K562 (cell line): ENCODE results near the gene MALRD1. TPM values are rescaled to one million over a fixed set of nuclear protein-coding genes. Genes with fewer than 3 reads are reported as not detected.

Experiments used
- ATAC-seq: fragments of 200-7000 bp; cut with Tn5 transposase; 3 replicates; pipeline ENCODE4 v1.9.1; 2020; ENCODE audit warnings: moderate library complexity
- BruUV-seq: library from RNA; stranded (reverse); fragments of 400-500 nt; replicated peaks from 2 replicates; lab custom pipeline; 2021; lab: Mats Ljungman, UMichigan
- CTCF ChIA-PET: fragments of 300-600 bp; formaldehyde crosslinking; extraction: SDS; loops from one replicate; lab custom pipeline; 2021; ENCODE audit warnings: low intra/inter-chr PET ratio; lab: Yijun Ruan, JAX
- POLR2A ChIA-PET: fragments of 300-600, 350-650 bp; sonication (Branson Sonifier 250); formaldehyde crosslinking; extraction: SDS; loops from one replicate; lab custom pipeline; 2021; ENCODE audit warnings: antibody characterized with exemption, inconsistent platforms; lab: Yijun Ruan, JAX
- DNase-seq, 4 experiments: peaks; one replicate each; pipeline versions ENCODE4 v3.0.0 to v3.0.0-alpha.2; 2011 to 2018; ENCODE audit warnings: low spot score in 3 of 4, mixed read lengths in 3 of 4; ENCODE audit errors: extremely low read depth in 1 of 4
- FAIRE-seq: peaks from 2 replicates; lab custom pipeline; 2011; peaks lifted over from hg19 to GRCh38; lab: Jason Lieb, UNC
- H2AFZ ChIP-seq: 2 replicates; pipeline ENCODE4 v1.6.0; 2011; ENCODE audit warnings: low read depth, low read length, control low read depth, inconsistent platforms
- H3K27ac ChIP-seq: fragments of 200-600 bp; 3 replicates; pipeline ENCODE4 v1.8.0; 2011; ENCODE audit warnings: low read depth, mild to moderate bottlenecking, control low read depth, inconsistent platforms, low read length, moderate library complexity, mixed read lengths; ENCODE audit errors: extremely low read depth
- H3K27me3 ChIP-seq, 2 experiments: fragments of 300-600 bp in 1 of 2; 2 replicates in 1 of 2; 3 replicates in 1 of 2; pipeline versions ENCODE4 v1.6.0 to v1.8.0; 2011; ENCODE audit warnings: inconsistent platforms in 2 of 2, low read length in 2 of 2, mild to moderate bottlenecking in 1 of 2, mixed read lengths in 1 of 2, moderate library complexity in 1 of 2; ENCODE audit not compliant: control insufficient read depth in 2 of 2, insufficient read depth in 2 of 2
- H3K36me3 ChIP-seq: fragments of 300-600 bp; 3 replicates; pipeline ENCODE4 v1.8.0; 2011; ENCODE audit warnings: mild to moderate bottlenecking, low read length, inconsistent platforms; ENCODE audit not compliant: control insufficient read depth, insufficient read depth
- H3K4me1 ChIP-seq, 2 experiments: fragments of 200-600 bp in 1 of 2; replicated peaks in 1 of 2; 2 replicates in 1 of 2; 3 replicates in 1 of 2; pipeline versions ENCODE4 v1.5.1 to v1.8.0; 2011; ENCODE audit warnings: inconsistent platforms in 2 of 2, low read length in 2 of 2, mild to moderate bottlenecking in 1 of 2, mixed read lengths in 1 of 2, moderate library complexity in 1 of 2; ENCODE audit not compliant: control insufficient read depth in 2 of 2, insufficient read depth in 2 of 2
- H3K4me2 ChIP-seq: 2 replicates; pipeline ENCODE4 v1.6.1; 2011; ENCODE audit warnings: low read length, control low read depth, inconsistent platforms, mixed read lengths; ENCODE audit not compliant: insufficient read depth
- H3K4me3 ChIP-seq: fragments of 200-600 bp; sonication (generic), shearing (Covaris generic); 2 replicates; pipeline ENCODE4 v1.5.1; 2016; ENCODE audit warnings: control low read depth, inconsistent platforms
- H3K79me2 ChIP-seq: fragments of 200-600 bp; 3 replicates; pipeline ENCODE4 v1.8.0; 2011; ENCODE audit warnings: low read length, inconsistent platforms; ENCODE audit not compliant: control insufficient read depth, insufficient read depth
- H3K9ac ChIP-seq, 2 experiments: 2 replicates each; pipeline versions ENCODE4 v1.6.0 to v1.6.1; 2011; ENCODE audit warnings: low read depth in 2 of 2, low read length in 2 of 2, control low read depth in 1 of 2, inconsistent platforms in 1 of 2, mild to moderate bottlenecking in 1 of 2, mixed read lengths in 1 of 2; ENCODE audit not compliant: insufficient read depth in 1 of 2
- H3K9me1 ChIP-seq: one replicate; pipeline ENCODE4 v1.6.0; 2011; ENCODE audit warnings: inconsistent platforms, mild to moderate bottlenecking, low read length, moderate library complexity; ENCODE audit not compliant: control insufficient read depth, insufficient read depth
- H3K9me3 ChIP-seq: replicated peaks from 2 replicates; pipeline ENCODE4 v1.5.1; 2011; ENCODE audit warnings: low read depth, low read length, inconsistent platforms; ENCODE audit not compliant: control insufficient read depth, insufficient read depth
- H4K20me1 ChIP-seq: replicated peaks from 2 replicates; pipeline ENCODE4 v1.6.1; 2011; ENCODE audit warnings: low read length, inconsistent platforms, mixed read lengths; ENCODE audit not compliant: control insufficient read depth, insufficient read depth
- BRCA1 ChIP-seq, 2 experiments: fragments of 450-650 bp in 1 of 2; sonication (generic) in 1 of 2; formaldehyde crosslinking in 1 of 2; IDR thresholded peaks; 2 replicates each; pipeline versions ENCODE4 v1.5.0 to v1.6.1; 2017 to 2020; ENCODE audit warnings: mild to moderate bottlenecking in 1 of 2, missing genetic modification reagents in 1 of 2
- GATAD2A ChIP-seq: fragments of 450-650 bp; IDR thresholded peaks from 2 replicates; pipeline ENCODE4 v1.6.1; 2017
- HMGN3 ChIP-seq: IDR thresholded peaks from 2 replicates; pipeline ENCODE4 v1.6.1; 2011; ENCODE audit warnings: borderline replicate concordance, low read depth, mild to moderate bottlenecking, mixed read lengths, low read length; ENCODE audit not compliant: insufficient read length; ENCODE audit errors: extremely low read depth
- KLF16 ChIP-seq: IDR thresholded peaks from 2 replicates; pipeline ENCODE4 v1.6.1; 2016; ENCODE audit warnings: antibody characterized with exemption
- MXI1 ChIP-seq: IDR thresholded peaks from 2 replicates; pipeline ENCODE4 v1.6.1; 2011; ENCODE audit warnings: low read depth, mild to moderate bottlenecking, improper control_type of control experiment, low read length
- NCOA2 ChIP-seq, 2 experiments: fragments of 450-650 bp; IDR thresholded peaks; 2 replicates each; pipeline ENCODE4 v1.6.1; 2018; ENCODE audit warnings: mild to moderate bottlenecking in 2 of 2, moderate library complexity in 1 of 2; ENCODE audit not compliant: partially characterized antibody in 2 of 2
- RBM39 ChIP-seq: fragments of 200-400 bp; formaldehyde crosslinking; optimal IDR thresholded peaks from 2 replicates; pipeline ENCODE3; 2018; ENCODE audit warnings: low read depth, low read length
- SRSF1 ChIP-seq: fragments of 200-400 bp; formaldehyde crosslinking; IDR thresholded peaks from 2 replicates; pipeline ENCODE4 v1.6.1; 2017; ENCODE audit warnings: mild to moderate bottlenecking, low read depth, low read length, moderate library complexity
- TCF7 ChIP-seq: sonication (generic); IDR thresholded peaks from 2 replicates; pipeline ENCODE4 v1.6.1; 2016; ENCODE audit warnings: antibody characterized with exemption, borderline replicate concordance
- ZNF436 ChIP-seq: fragments of 250-450, 450-650 bp; sonication (Bioruptor Pico); formaldehyde crosslinking; IDR thresholded peaks from 2 replicates; pipeline ENCODE4 v1.7.0; 2020; ENCODE audit warnings: mild to moderate bottlenecking
- in situ Hi-C: fragments of 300-500 bp; cut with MboI; formaldehyde crosslinking; loops from 4 replicates; pipeline ENCODE4 v1.15.0; 2018; ENCODE audit warnings: inconsistent platforms, mixed read lengths
- intact Hi-C: fragments of 100-400 bp; cut with micrococcal nuclease; formaldehyde crosslinking; loops from 2 replicates; pipeline ENCODE4 v1.14.2; 2022
- polyA plus RNA-seq, 8 experiments: library from polyadenylated mRNA; depleted of rRNA in 4 of 8; stranded (reverse) in 5 of 8; unstranded in 3 of 8; fragments of >200 nt; fragmentation: Nextera tagmentation in 2 of 8; fragmentation: Illumina TruSeq in 1 of 8; extraction: Ambion mirVana in 2 of 8; extraction: Trizol in 1 of 8; gene quantifications; 2 replicates each; pipeline versions ENCODE4 v1.2.1 to v1.2.3, GENCODE V29; 2011 to 2014; ENCODE audit warnings: inconsistent platforms in 1 of 8, missing spikeins in 1 of 8
- total RNA-seq, 7 experiments: library from RNA; depleted of rRNA in 6 of 7; stranded (reverse); fragments of >200 nt in 6 of 7; fragmentation: Illumina TruSeq in 2 of 7; extraction: Trizol in 2 of 7; gene quantifications; 2 replicates each; pipeline versions ENCODE4 v1.2.1 to v1.2.3, GENCODE V29; 2011 to 2021; ENCODE audit warnings: low replicate concordance in 1 of 7
- TF ChIP-seq, protein P1 (sequence below), 2 experiments: IDR thresholded peaks; 2 replicates each; pipeline ENCODE4 v1.6.1; 2012; ENCODE audit warnings: improper control_type of control experiment in 2 of 2, low read depth in 2 of 2, low read length in 2 of 2, borderline replicate concordance in 1 of 2
- TF ChIP-seq, protein P2 (sequence below): sonication (generic); formaldehyde crosslinking; IDR thresholded peaks from 2 replicates; pipeline ENCODE4 v1.8.1; 2023; ENCODE audit warnings: mild to moderate bottlenecking, missing genetic modification reagents
- TF ChIP-seq, protein P3 (sequence below), 2 experiments: fragments of 450-650 bp in 1 of 2; sonication (generic) in 1 of 2; formaldehyde crosslinking; conservative IDR thresholded peaks; 2 replicates each; pipeline versions ENCODE4 v1.4.0 to v1.8.1; 2020 to 2022; ENCODE audit warnings: mild to moderate bottlenecking in 1 of 2, missing genetic modification reagents in 1 of 2
- TF ChIP-seq, protein P4 (sequence below): IDR thresholded peaks from 2 replicates; pipeline ENCODE4 v1.6.1; 2016; ENCODE audit warnings: missing genetic modification characterization, missing compliant biosample characterization
- TF ChIP-seq, protein P5 (sequence below): fragments of 450-650 bp; IDR thresholded peaks from 2 replicates; pipeline ENCODE4 v1.6.1; 2016; ENCODE audit warnings: low read depth, mild to moderate bottlenecking, moderate library complexity

MALRD1 gene
- total and polyA plus RNA-seq, 9 of the 15 experiments (the other 6 are each of a cell fraction or from before 2014, with no cell fraction given) = not detected

DNA sequence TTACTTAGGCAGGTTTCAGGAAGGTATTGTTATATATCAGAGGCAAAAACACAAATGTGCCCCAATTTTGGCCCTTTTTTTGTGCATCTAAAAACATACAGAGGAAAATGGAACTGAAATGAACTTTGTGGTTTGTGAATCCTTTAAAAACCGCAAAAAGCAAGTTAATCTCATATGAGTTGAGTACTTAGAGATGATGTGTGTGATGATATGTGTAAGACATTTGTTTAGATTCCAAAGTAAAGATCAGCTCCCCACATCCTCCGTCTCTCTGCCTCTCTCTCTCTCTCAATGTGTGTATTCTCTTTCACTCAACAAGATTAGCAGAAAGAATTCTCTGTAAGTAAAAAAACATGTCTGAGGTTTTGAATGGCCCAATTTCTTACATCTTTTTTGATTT lies 201.9 kb downstream of the MALRD1 start (continued):
- TF ChIP-seq, protein P1, sequence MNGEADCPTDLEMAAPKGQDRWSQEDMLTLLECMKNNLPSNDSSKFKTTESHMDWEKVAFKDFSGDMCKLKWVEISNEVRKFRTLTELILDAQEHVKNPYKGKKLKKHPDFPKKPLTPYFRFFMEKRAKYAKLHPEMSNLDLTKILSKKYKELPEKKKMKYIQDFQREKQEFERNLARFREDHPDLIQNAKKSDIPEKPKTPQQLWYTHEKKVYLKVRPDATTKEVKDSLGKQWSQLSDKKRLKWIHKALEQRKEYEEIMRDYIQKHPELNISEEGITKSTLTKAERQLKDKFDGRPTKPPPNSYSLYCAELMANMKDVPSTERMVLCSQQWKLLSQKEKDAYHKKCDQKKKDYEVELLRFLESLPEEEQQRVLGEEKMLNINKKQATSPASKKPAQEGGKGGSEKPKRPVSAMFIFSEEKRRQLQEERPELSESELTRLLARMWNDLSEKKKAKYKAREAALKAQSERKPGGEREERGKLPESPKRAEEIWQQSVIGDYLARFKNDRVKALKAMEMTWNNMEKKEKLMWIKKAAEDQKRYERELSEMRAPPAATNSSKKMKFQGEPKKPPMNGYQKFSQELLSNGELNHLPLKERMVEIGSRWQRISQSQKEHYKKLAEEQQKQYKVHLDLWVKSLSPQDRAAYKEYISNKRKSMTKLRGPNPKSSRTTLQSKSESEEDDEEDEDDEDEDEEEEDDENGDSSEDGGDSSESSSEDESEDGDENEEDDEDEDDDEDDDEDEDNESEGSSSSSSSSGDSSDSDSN (IDR thresholded peaks at IDR 0.05; ENCODE audit: borderline replicate concordance in 1 of 2, low read depth in 2 of 2, low read length in 2 of 2) = no peak
- TF ChIP-seq ZNF436 = no peak

DNA sequence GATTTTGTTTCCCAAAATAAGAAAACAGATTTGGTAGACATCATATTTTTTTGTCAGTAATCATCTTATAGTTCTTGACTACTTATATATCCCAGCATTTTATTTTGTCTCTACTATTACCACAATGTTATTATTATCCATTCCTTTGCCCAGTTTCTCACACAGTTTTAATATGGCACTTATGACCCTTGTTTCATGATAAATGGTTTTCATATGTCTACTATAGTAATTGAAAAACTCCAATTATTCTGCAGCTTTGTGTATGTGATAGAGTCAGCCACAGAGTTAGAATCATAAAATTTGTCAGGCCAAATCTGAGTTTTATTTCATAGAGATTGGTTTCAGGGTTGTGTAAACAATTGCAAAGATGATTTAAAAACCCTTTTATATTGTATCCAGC lies 203.9 kb downstream of the MALRD1 start:
- no peak overlapping the region for H2AFZ ChIP-seq
- POLR2A ChIA-PET = no interaction called here
- H3K4me1 ChIP-seq = no peaks in the 10 kb centered on the region
- CTCF ChIA-PET = no interaction called here
- no peak overlapping the region for H3K4me3 ChIP-seq
- no peaks in the 10 kb centered on the region for H3K9me1 ChIP-seq
- in situ Hi-C loops = no loop called here
- intact Hi-C loops = no loop called here
- H3K9ac ChIP-seq = no peak overlapping the region
- no peak for ATAC-seq
- no peaks in the 10 kb centered on the region for H3K27me3 ChIP-seq
- no peaks in the 10 kb centered on the region for H3K36me3 ChIP-seq
- H4K20me1 ChIP-seq = no peaks in the 10 kb centered on the region
- H3K4me2 ChIP-seq = no peak overlapping the region
- BruUV-seq = no TSS peak
- no peak for FAIRE-seq
- H3K9me3 ChIP-seq = no peaks in the 10 kb centered on the region; the same call in 1 of the 2 replicates
- H3K79me2 ChIP-seq = no peaks in the 10 kb centered on the region
- no peak for DNase-seq
- H3K27ac ChIP-seq = no peak overlapping the region
- TF ChIP-seq KLF16 (no peak), HMGN3 (no peak), BRCA1 (IDR thresholded peaks at IDR 0.05) (no peak), BRCA1 (CRISPR knock-in tag; IDR thresholded peaks at IDR 0.05) (no peak), SRSF1 (no peak), RBM39 (no peak), NCOA2 (IDR thresholded peaks at IDR 0.05; ENCODE audit: partially characterized antibody in 2 of 2) (no peak), GATAD2A (no peak), TCF7 (no peak), MXI1 (no peak)
- TF ChIP-seq, protein P2, sequence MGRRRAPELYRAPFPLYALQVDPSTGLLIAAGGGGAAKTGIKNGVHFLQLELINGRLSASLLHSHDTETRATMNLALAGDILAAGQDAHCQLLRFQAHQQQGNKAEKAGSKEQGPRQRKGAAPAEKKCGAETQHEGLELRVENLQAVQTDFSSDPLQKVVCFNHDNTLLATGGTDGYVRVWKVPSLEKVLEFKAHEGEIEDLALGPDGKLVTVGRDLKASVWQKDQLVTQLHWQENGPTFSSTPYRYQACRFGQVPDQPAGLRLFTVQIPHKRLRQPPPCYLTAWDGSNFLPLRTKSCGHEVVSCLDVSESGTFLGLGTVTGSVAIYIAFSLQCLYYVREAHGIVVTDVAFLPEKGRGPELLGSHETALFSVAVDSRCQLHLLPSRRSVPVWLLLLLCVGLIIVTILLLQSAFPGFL = no peak
- TF ChIP-seq, protein P3, sequence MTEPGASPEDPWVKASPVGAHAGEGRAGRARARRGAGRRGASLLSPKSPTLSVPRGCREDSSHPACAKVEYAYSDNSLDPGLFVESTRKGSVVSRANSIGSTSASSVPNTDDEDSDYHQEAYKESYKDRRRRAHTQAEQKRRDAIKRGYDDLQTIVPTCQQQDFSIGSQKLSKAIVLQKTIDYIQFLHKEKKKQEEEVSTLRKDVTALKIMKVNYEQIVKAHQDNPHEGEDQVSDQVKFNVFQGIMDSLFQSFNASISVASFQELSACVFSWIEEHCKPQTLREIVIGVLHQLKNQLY (CRISPR knock-in tag; conservative IDR thresholded peaks at IDR 0.05) = no peak
- TF ChIP-seq, protein P4, sequence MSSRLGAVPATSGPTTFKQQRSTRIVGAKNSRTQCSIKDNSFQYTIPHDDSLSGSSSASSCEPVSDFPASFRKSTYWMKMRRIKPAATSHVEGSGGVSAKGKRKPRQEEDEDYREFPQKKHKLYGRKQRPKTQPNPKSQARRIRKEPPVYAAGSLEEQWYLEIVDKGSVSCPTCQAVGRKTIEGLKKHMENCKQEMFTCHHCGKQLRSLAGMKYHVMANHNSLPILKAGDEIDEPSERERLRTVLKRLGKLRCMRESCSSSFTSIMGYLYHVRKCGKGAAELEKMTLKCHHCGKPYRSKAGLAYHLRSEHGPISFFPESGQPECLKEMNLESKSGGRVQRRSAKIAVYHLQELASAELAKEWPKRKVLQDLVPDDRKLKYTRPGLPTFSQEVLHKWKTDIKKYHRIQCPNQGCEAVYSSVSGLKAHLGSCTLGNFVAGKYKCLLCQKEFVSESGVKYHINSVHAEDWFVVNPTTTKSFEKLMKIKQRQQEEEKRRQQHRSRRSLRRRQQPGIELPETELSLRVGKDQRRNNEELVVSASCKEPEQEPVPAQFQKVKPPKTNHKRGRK (tag) = no peak
- TF ChIP-seq, protein P5, sequence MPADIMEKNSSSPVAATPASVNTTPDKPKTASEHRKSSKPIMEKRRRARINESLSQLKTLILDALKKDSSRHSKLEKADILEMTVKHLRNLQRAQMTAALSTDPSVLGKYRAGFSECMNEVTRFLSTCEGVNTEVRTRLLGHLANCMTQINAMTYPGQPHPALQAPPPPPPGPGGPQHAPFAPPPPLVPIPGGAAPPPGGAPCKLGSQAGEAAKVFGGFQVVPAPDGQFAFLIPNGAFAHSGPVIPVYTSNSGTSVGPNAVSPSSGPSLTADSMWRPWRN = no peak
